GM13977 (cell line): Measurements from ENCODE around the gene ZNF536.

ENCODE experiments used
- DNase-seq: peaks from one replicate; pipeline ENCODE4 v3.0.0; 2012; ENCODE audit warnings: low spot score
- in situ Hi-C: fragments of 300-500 bp; cut with MboI; formaldehyde crosslinking; loops from one replicate; pipeline ENCODE4 v1.12.0; 2022; ENCODE audit warnings: low sequenced_read_pairs, low pct_unique_long_range_greater_than_20kb, mixed read lengths, inconsistent platforms; ENCODE audit not compliant: unreplicated experiment
- TF ChIP-seq, protein P1 (sequence below): IDR thresholded peaks from 2 replicates; pipeline ENCODE4 v1.5.1; 2012; ENCODE audit warnings: mild to moderate bottlenecking, control low read depth; ENCODE audit not compliant: insufficient read depth; ENCODE audit errors: extremely low read depth, missing control alignments

ZNF536 gene

DNA sequence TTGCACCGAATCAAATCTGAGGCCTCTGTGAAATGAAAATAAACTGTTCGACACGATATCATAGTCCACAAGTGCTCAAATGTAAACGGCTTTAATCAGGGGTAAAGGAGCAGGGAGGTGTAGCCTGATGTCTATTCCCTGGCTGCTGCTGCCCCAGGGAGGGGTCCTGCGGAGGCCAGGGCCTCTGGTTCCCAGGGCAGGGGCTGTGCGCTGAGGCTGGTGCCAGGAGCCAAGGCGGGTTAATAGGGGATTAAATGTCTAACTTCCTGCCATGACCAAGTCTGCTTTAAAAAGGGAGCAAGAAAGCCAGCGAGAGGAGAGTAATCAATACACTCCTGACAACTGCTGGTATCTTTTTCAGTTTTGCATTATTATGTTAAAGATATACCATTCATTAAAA is 59.4 kb downstream of the ZNF536 start:
- DNase-seq: no peak
- in situ Hi-C loops: no loop called here
- TF ChIP-seq, protein P1, sequence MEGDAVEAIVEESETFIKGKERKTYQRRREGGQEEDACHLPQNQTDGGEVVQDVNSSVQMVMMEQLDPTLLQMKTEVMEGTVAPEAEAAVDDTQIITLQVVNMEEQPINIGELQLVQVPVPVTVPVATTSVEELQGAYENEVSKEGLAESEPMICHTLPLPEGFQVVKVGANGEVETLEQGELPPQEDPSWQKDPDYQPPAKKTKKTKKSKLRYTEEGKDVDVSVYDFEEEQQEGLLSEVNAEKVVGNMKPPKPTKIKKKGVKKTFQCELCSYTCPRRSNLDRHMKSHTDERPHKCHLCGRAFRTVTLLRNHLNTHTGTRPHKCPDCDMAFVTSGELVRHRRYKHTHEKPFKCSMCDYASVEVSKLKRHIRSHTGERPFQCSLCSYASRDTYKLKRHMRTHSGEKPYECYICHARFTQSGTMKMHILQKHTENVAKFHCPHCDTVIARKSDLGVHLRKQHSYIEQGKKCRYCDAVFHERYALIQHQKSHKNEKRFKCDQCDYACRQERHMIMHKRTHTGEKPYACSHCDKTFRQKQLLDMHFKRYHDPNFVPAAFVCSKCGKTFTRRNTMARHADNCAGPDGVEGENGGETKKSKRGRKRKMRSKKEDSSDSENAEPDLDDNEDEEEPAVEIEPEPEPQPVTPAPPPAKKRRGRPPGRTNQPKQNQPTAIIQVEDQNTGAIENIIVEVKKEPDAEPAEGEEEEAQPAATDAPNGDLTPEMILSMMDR: no peak

DNA sequence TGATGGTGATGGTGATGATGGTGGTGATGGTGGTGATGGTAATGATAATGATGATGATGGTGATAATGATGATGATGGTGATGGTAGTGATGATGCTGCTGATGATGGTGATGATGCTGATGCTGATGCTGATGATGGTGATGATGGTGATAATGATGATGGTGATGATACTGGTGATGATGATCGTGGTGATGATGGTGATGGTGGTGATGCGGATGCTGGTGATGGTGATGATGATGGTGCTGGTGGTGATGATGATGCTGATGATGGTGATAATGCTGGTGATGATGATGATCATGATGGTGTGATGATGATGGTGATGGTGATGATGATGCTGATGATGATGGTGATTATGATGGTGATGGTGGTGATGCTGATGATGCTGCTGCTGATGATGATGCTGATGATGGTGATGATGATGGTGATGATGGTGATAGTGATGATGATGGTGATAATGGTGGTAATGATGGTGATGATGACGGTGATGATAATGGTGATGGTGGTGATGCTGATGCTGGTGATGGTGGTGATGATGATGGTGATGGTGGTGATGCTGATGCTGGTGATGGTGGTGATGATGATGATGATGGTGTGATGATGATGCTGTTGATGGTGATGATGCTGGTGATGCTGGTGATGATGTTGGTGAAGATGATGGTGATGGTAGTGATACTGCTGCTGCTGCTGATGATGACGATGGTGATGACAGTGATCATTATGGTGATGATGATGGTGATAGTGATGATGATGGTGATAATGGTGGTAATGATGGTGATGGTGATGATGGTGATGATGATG is 62.8 kb downstream of the ZNF536 start:
- TF ChIP-seq, protein P1: no peak
- in situ Hi-C loops: no loop called here
- DNase-seq: no peak

DNA sequence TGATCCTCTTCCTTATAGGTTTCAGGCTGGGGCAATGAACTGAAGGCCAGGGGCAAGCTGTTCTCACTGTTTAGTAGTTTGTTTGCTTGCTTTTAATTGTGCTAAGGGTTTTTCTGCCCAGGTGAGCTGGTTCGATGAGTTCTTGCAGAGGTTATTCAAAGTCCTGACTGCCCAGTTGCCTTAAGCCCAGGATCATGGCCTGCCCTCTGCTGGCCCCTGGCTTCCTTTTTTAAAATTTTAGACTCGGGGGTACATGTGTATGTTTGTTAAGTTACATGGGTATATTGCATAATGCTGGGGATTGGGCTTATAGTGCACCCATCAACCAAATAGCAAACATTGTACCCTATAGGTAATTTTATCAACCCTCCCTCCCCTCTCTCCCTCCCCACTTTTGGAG is 65.7 kb downstream of the ZNF536 start:
- DNase-seq: no peak
- in situ Hi-C loops: no loop called here

DNA sequence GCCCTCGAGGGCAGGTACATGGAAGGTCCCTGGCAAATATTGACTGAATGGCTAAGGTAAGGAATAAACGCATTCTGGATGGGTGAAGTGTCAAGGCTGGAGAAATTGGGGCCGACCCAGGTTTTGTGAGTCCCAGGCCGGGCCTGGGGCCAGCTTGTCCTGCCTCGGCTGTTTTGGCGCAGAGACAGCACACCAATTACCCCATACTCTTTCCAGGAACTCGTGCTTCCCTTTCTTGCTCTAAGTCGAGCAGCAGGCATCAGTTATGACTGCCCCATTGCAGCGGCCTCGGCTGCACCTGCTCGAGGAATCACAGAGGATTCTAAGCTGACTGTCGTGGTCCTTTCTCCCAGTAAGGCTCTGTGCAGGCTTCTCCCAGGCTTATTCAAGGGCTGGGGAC is 67.1 kb downstream of the ZNF536 start:
- in situ Hi-C loops: no loop called here
- no peak for DNase-seq
- TF ChIP-seq, protein P1: no peak

More for the DNA sequence above, 65.7 kb downstream of the ZNF536 start:
- TF ChIP-seq, protein P1: no peak

DNA sequence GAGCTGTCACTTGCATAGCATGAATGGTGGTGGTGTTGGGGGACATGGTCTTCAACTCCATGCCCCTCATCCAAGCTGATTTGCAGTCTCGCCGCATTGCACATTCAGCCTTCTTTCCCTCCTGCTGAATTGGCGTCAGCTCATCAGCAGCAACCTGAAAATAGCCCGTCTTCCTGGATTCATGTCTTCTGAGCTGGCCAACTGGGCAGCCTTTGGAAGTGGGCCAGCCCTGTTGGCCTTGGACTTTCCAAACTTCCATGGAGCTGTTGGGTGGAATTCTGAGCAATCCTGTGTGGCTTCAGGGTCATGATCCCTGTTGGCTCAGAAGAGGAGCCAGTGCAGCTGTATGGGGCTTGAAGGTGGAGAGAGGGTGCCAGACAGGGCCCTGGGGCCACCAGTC is 68.8 kb downstream of the ZNF536 start:
- TF ChIP-seq, protein P1: no peak
- no peak for DNase-seq
- in situ Hi-C loops: no loop called here

DNA sequence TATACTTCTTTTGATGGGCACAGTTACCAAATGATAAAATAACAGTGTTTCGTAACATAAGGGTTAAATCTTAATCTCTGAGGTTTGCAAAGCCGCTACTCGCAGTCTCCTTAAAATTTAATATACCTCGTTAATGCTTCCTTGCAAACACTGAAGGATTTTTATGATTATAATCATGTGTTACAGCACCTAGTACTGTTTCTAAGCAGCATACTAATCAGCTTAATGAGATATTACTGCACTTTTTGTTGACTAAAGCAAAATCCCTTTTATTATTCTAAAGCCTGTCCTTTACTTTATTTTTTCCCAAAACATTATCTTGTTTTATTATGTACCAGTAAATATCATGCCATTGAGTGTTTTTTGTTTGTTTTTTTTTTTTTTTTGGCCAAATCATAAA is 70.5 kb downstream of the ZNF536 start:
- TF ChIP-seq, protein P1: no peak
- in situ Hi-C loops: no loop called here
- DNase-seq: no peak
